AG08395 (cell line): ENCODE measurements around the gene NTF3.

Source experiments
- DNase-seq: peaks from one replicate; pipeline ENCODE4 v3.0.0; 2012; ENCODE audit warnings: mixed read lengths, low spot score

Gene NTF3

GRCh38 chr12:5456906-5457305 is 25.0 kb downstream of the NTF3 start:
- peak; percentile 83 for DNase-seq

- no peak for DNase-seq
These were observed 26.5 kb downstream of the NTF3 start for GRCh38 chr12:5458229-5459050.

- no peak for DNase-seq
These were observed 27.3 kb downstream of the NTF3 start for GRCh38 chr12:5459051-5459782.

GRCh38 chr12:5460817-5461216 is 28.9 kb downstream of the NTF3 start:
- DNase-seq, result no peak

GRCh38 chr12:5461966-5462365 is 30.1 kb downstream of the NTF3 start:
- DNase-seq, result no peak

GRCh38 chr12:5464096-5464495 is 32.2 kb downstream of the NTF3 start:
- DNase-seq, result no peak

- DNase-seq, result no peak
These were observed 33.5 kb downstream of the NTF3 start for GRCh38 chr12:5465384-5465783.

- DNase-seq, result peak; percentile 69
These were observed 34.6 kb downstream of the NTF3 start for GRCh38 chr12:5466521-5466960.

GRCh38 chr12:5467931-5468330 is 36.0 kb downstream of the NTF3 start:
- DNase-seq, result no peak

GRCh38 chr12:5470221-5470620 is 38.3 kb downstream of the NTF3 start:
- no peak for DNase-seq

- no peak for DNase-seq
These were observed 38.8 kb downstream of the NTF3 start for GRCh38 chr12:5470703-5471102.

- DNase-seq, result no peak
These were observed 41.3 kb downstream of the NTF3 start for GRCh38 chr12:5473076-5473782.

GRCh38 chr12:5473783-5474116 is 41.8 kb downstream of the NTF3 start:
- DNase-seq, result no peak

GRCh38 chr12:5476356-5476755 is 44.4 kb downstream of the NTF3 start:
- DNase-seq, result no peak

GRCh38 chr12:5478081-5478706 is 46.3 kb downstream of the NTF3 start:
- no peak for DNase-seq

GRCh38 chr12:5479761-5480160 is 47.9 kb downstream of the NTF3 start:
- no peak for DNase-seq

- DNase-seq, result peak; percentile 59
These were observed 48.5 kb downstream of the NTF3 start for GRCh38 chr12:5480218-5480937.

GRCh38 chr12:5480938-5481303 is 49.0 kb downstream of the NTF3 start:
- DNase-seq, result no peak

- no peak for DNase-seq
These were observed 49.7 kb downstream of the NTF3 start for GRCh38 chr12:5481645-5482044.

- no peak for DNase-seq
These were observed 52.5 kb downstream of the NTF3 start for GRCh38 chr12:5484426-5484825.

- DNase-seq, result no peak
These were observed 53.5 kb downstream of the NTF3 start for GRCh38 chr12:5485454-5485853.

GRCh38 chr12:5487076-5487475 is 55.2 kb downstream of the NTF3 start:
- no peak for DNase-seq
